HCT116 (cell line): ENCODE results near the gene PCDH9.

Source experiments
- EZH2 ChIP-seq: fragments of 200-600 bp; sonication (generic); IDR thresholded peaks from 2 replicates; pipeline ENCODE4 v1.6.1; 2017; ENCODE audit warnings: antibody characterized with exemption, mixed run types
- EZH2phosphoT487 ChIP-seq: fragments of 200-600 bp; IDR thresholded peaks from 2 replicates; pipeline ENCODE4 v1.6.1; 2018; ENCODE audit warnings: antibody characterized with exemption, borderline replicate concordance
- JUND ChIP-seq: IDR thresholded peaks from 2 replicates; pipeline ENCODE4 v1.6.1; 2012
- POLR2A ChIP-seq: IDR thresholded peaks from 2 replicates; pipeline ENCODE4 v1.7.0; 2011; ENCODE audit warnings: borderline replicate concordance; ENCODE audit not compliant: insufficient read depth, insufficient read length; ENCODE audit errors: extremely low read depth
- POLR2AphosphoS5 ChIP-seq: IDR thresholded peaks from 2 replicates; pipeline ENCODE4 v1.6.1; 2011; ENCODE audit warnings: mild to moderate bottlenecking, low read depth, low read length, moderate library complexity
- RAD21 ChIP-seq: IDR thresholded peaks from 2 replicates; pipeline ENCODE4 v1.6.1; 2012; ENCODE audit warnings: low read depth, mild to moderate bottlenecking
- ZFX ChIP-seq: fragments of 450-650 bp; IDR thresholded peaks from 2 replicates; pipeline ENCODE4 v1.6.1; 2017
- TF ChIP-seq, protein P1 (sequence below), 3 experiments: fragments of 200-600 bp in 1 of 3; sonication (generic) in 1 of 3; IDR thresholded peaks in 2 of 3; conservative IDR thresholded peaks in 1 of 3; 2 replicates each; pipeline ENCODE4 v1.5.1; 2012 to 2017; ENCODE audit warnings: low read depth in 2 of 3, low read length in 2 of 3, antibody characterized with exemption in 1 of 3, borderline replicate concordance in 1 of 3, control low read depth in 1 of 3, mild to moderate bottlenecking in 1 of 3, mixed read lengths in 1 of 3, mixed run types in 1 of 3, moderate library complexity in 1 of 3; ENCODE audit not compliant: insufficient read depth in 1 of 3

DNA sequence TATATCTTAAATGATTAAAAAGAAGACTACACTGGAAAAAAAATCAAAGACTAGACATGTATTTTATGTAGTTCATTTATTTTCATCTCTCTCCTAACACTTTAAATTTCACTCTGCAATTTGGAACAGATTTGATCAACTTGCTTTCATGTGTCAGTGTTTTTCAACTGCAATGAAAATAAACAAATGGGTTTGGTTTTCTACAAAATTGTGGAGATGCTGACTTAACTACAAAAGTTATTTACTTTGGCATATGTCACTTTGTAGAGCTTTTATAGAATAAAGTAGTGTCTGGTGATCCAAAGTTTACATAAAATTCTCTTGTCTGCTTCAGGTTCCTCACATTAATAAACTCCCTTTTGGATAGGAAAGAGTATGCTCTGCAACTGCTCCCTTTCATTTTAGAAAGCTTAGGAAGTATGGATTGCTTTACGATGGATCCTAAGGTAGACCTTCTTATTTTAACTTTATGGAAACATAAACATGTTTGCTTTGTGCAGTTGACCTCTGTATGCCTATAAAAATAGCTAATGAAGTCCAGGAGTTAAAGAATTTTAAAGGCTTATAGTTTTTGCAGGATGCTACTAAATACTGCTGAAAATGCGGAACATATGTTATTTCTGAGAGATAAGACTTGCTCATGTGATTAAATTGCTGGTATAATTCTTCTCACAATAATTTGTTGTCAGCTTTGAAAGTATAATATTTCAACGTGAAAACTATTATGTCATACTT lies 815.9 kb downstream of the PCDH9 start:
- TF ChIP-seq EZH2phosphoT487: no peak
- TF ChIP-seq, protein P1, sequence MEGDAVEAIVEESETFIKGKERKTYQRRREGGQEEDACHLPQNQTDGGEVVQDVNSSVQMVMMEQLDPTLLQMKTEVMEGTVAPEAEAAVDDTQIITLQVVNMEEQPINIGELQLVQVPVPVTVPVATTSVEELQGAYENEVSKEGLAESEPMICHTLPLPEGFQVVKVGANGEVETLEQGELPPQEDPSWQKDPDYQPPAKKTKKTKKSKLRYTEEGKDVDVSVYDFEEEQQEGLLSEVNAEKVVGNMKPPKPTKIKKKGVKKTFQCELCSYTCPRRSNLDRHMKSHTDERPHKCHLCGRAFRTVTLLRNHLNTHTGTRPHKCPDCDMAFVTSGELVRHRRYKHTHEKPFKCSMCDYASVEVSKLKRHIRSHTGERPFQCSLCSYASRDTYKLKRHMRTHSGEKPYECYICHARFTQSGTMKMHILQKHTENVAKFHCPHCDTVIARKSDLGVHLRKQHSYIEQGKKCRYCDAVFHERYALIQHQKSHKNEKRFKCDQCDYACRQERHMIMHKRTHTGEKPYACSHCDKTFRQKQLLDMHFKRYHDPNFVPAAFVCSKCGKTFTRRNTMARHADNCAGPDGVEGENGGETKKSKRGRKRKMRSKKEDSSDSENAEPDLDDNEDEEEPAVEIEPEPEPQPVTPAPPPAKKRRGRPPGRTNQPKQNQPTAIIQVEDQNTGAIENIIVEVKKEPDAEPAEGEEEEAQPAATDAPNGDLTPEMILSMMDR (IDR thresholded peaks at IDR 0.05 in 2 of 3, conservative IDR thresholded peaks at IDR 0.05 in 1 of 3; ENCODE audit: borderline replicate concordance in 1 of 3, insufficient read depth in 1 of 3, low read depth in 2 of 3, low read length in 2 of 3): no peak
- TF ChIP-seq ZFX: no peak
- no peak for TF ChIP-seq POLR2AphosphoS5
- no peak for TF ChIP-seq POLR2A
- TF ChIP-seq RAD21: no peak
- TF ChIP-seq JUND: no peak
- no peak for TF ChIP-seq EZH2
